WTC11 (cell line): ENCODE measurements around the gene CTIF. TPM values are rescaled to one million over a fixed set of nuclear protein-coding genes. Genes with fewer than 3 reads are reported as not detected.

Source experiments
- ATAC-seq: fragments of 200-7000 bp; cut with Tn5 transposase; 2 replicates; pipeline ENCODE4 v1.10.0; 2021; ENCODE audit warnings: mild to moderate bottlenecking, moderate library complexity
- CTCF ChIA-PET: fragments of 300-600 bp; sonication (Branson Sonifier 250); formaldehyde crosslinking; loops from one replicate; lab custom pipeline; 2021; ENCODE audit warnings: antibody characterized with exemption; lab: Charles Lee
- POLR2A ChIA-PET: fragments of 350-600 bp; sonication (Branson Sonifier 250); formaldehyde crosslinking; loops from one replicate; lab custom pipeline; 2021; ENCODE audit warnings: antibody characterized with exemption; lab: Charles Lee
- DNase-seq: peaks from one replicate; pipeline ENCODE4 v3.0.0; 2021; ENCODE audit warnings: low spot score
- H3K27ac Mint-ChIP-seq: 2 replicates; pipeline ENCODE4 v1.8.0; 2021; ENCODE audit warnings: mixed read lengths
- H3K27me3 Mint-ChIP-seq: 2 replicates; pipeline ENCODE4 v1.8.0; 2021; ENCODE audit warnings: low read depth, mild to moderate bottlenecking, moderate library complexity, mixed read lengths
- H3K36me3 Mint-ChIP-seq: 2 replicates; pipeline ENCODE4 v1.8.0; 2021; ENCODE audit warnings: mixed read lengths
- H3K4me1 Mint-ChIP-seq: 2 replicates; pipeline ENCODE4 v1.8.0; 2022; ENCODE audit warnings: mixed read lengths
- H3K4me3 Mint-ChIP-seq: 2 replicates; pipeline ENCODE4 v1.8.0; 2021; ENCODE audit warnings: mild to moderate bottlenecking, moderate library complexity, mixed read lengths
- H3K9me3 Mint-ChIP-seq: 2 replicates; pipeline ENCODE4 v1.8.0; 2021; ENCODE audit warnings: mixed read lengths
- CBFB ChIP-seq: sonication (generic); formaldehyde crosslinking; IDR thresholded peaks from 2 replicates; pipeline ENCODE4 v1.8.1; 2022; ENCODE audit warnings: mild to moderate bottlenecking, low read depth, missing genetic modification reagents
- CREB1 ChIP-seq: sonication (generic); formaldehyde crosslinking; IDR thresholded peaks from 2 replicates; pipeline ENCODE4 v1.8.0; 2023; ENCODE audit warnings: mild to moderate bottlenecking, missing genetic modification reagents
- E2F5 ChIP-seq: sonication (generic); formaldehyde crosslinking; IDR thresholded peaks from 2 replicates; pipeline ENCODE4 v1.8.1; 2022; ENCODE audit warnings: mild to moderate bottlenecking, moderate library complexity, missing genetic modification reagents
- HMGXB4 ChIP-seq: sonication (generic); formaldehyde crosslinking; IDR thresholded peaks from 2 replicates; pipeline ENCODE4 v1.8.1; 2023; ENCODE audit warnings: mild to moderate bottlenecking, moderate library complexity, missing genetic modification reagents
- JUN ChIP-seq: sonication (generic); formaldehyde crosslinking; IDR thresholded peaks from 2 replicates; pipeline ENCODE4 v1.8.0; 2023; ENCODE audit warnings: mild to moderate bottlenecking, missing genetic modification reagents
- NFE2L1 ChIP-seq: sonication (generic); formaldehyde crosslinking; IDR thresholded peaks from 2 replicates; pipeline ENCODE4 v1.8.1; 2023; ENCODE audit warnings: missing genetic modification reagents
- NFYB ChIP-seq: sonication (generic); formaldehyde crosslinking; conservative IDR thresholded peaks from 2 replicates; pipeline ENCODE4 v1.8.0; 2022; ENCODE audit warnings: low read depth, missing genetic modification reagents
- NR2C2 ChIP-seq: sonication (generic); formaldehyde crosslinking; IDR thresholded peaks from 2 replicates; pipeline ENCODE4 v1.8.0; 2022; ENCODE audit warnings: mild to moderate bottlenecking, missing genetic modification reagents
- RORB ChIP-seq: fragments of 250-450 bp; sonication (Bioruptor Pico); IDR thresholded peaks from 2 replicates; pipeline ENCODE4 v1.9.0; 2021; ENCODE audit warnings: mild to moderate bottlenecking
- TCF7 ChIP-seq: sonication (generic); formaldehyde crosslinking; IDR thresholded peaks from 2 replicates; pipeline ENCODE4 v1.8.0; 2022; ENCODE audit warnings: mild to moderate bottlenecking, low read depth, missing genetic modification reagents, moderate library complexity
- ZNF121 ChIP-seq: sonication (generic); formaldehyde crosslinking; IDR thresholded peaks from 2 replicates; pipeline ENCODE4 v1.8.0; 2023; ENCODE audit warnings: missing genetic modification reagents
- ZNF219 ChIP-seq: sonication (generic); formaldehyde crosslinking; IDR thresholded peaks from 2 replicates; pipeline ENCODE4 v1.8.0; 2023; ENCODE audit warnings: missing genetic modification reagents, mild to moderate bottlenecking, borderline replicate concordance
- ZNF232 ChIP-seq: sonication (generic); formaldehyde crosslinking; IDR thresholded peaks from 2 replicates; pipeline ENCODE4 v1.8.0; 2022; ENCODE audit warnings: mild to moderate bottlenecking, missing genetic modification reagents
- ZNF263 ChIP-seq: sonication (generic); formaldehyde crosslinking; IDR thresholded peaks from 2 replicates; pipeline ENCODE4 v1.8.1; 2022; ENCODE audit warnings: low read depth, mild to moderate bottlenecking, moderate library complexity, missing genetic modification reagents
- ZNF532 ChIP-seq: fragments of 250-450 bp; sonication (Bioruptor Pico); IDR thresholded peaks from 2 replicates; pipeline ENCODE4 v1.9.0; 2021; ENCODE audit warnings: mild to moderate bottlenecking, borderline replicate concordance
- ZNF671 ChIP-seq: fragments of 250-450 bp; sonication (Bioruptor Pico); IDR thresholded peaks from 2 replicates; pipeline ENCODE4 v1.8.0; 2021; ENCODE audit warnings: mild to moderate bottlenecking
- total RNA-seq: library from RNA; stranded (reverse); gene quantifications from 3 replicates; pipeline ENCODE4 v1.2.3, GENCODE V29; 2021

The CTIF gene
- total RNA-seq, 1 experiment from 2014 or later, result 28.5 TPM

- TF ChIP-seq ZNF532 (CRISPR knock-in tag), result no peak
- TF ChIP-seq CREB1 (CRISPR knock-in tag), result no peak
- no peak for TF ChIP-seq ZNF263 (CRISPR knock-in tag)
These were observed 266.2 kb downstream of the CTIF start (continued) for GRCh38 chr18:48804856-48805610.

GRCh38 chr18:48805826-48806535 lies 267.1 kb downstream of the CTIF start:
- ChIA-PET CTCF (no interaction called here), POLR2A (no interaction called here)
- no peaks in the 10 kb centered on the region for H3K4me1 Mint-ChIP-seq
- H3K27me3 Mint-ChIP-seq, result no peaks in the 10 kb centered on the region
- peak; percentile 6 for DNase-seq
- H3K9me3 Mint-ChIP-seq, result no peaks in the 10 kb centered on the region
- no peak overlapping the region; the same call in 1 of the 2 replicates for H3K27ac Mint-ChIP-seq
- no peak for ATAC-seq
- H3K36me3 Mint-ChIP-seq, result no peaks in the 10 kb centered on the region; the same call in 1 of the 2 replicates
- TF ChIP-seq ZNF121 (CRISPR knock-in tag) (no peak), NR2C2 (no peak)
- no peak overlapping the region for H3K4me3 Mint-ChIP-seq

GRCh38 chr18:48806551-48807261 lies 267.9 kb downstream of the CTIF start:
- H3K4me3 Mint-ChIP-seq, result no peak overlapping the region
- H3K27ac Mint-ChIP-seq, result no peak overlapping the region
- POLR2A ChIA-PET, result no interaction called here
- ATAC-seq (no peak; the same call in 1 of the 2 replicates), DNase-seq (peak; percentile 7)
- no peaks in the 10 kb centered on the region for H3K4me1 Mint-ChIP-seq
- no peaks in the 10 kb centered on the region for H3K9me3 Mint-ChIP-seq
- no peaks in the 10 kb centered on the region for H3K27me3 Mint-ChIP-seq
- no peak for TF ChIP-seq ZNF671 (CRISPR knock-in tag)
- TF ChIP-seq TCF7, result no peak
- no peak for TF ChIP-seq JUN (CRISPR knock-in tag)
- no peaks in the 10 kb centered on the region; the same call in 1 of the 2 replicates for H3K36me3 Mint-ChIP-seq
- CTCF ChIA-PET, result interaction anchor here (0.9 kb wide), 1 partner anchor 16 kb away, joined by 3 read pairs; no protein-coding TSS in a partner anchor

- Mint-ChIP-seq H3K27me3 (no peaks in the 10 kb centered on the region), H3K36me3 (no peaks in the 10 kb centered on the region; the same call in 1 of the 2 replicates), H3K27ac (no peak overlapping the region), H3K4me1 (no peaks in the 10 kb centered on the region), H3K4me3 (no peak overlapping the region), H3K9me3 (no peaks in the 10 kb centered on the region)
- no peak for DNase-seq
- CTCF ChIA-PET, result no interaction called here
- ATAC-seq, result no peak
- POLR2A ChIA-PET, result no interaction called here
- TF ChIP-seq NFE2L1 (CRISPR knock-in tag) (no peak), ZNF532 (CRISPR knock-in tag) (no peak), ZNF232 (CRISPR knock-in tag) (no peak), RORB (CRISPR knock-in tag) (no peak), CBFB (CRISPR knock-in tag) (no peak), NFYB (CRISPR knock-in tag) (no peak), E2F5 (CRISPR knock-in tag) (no peak), ZNF263 (CRISPR knock-in tag) (no peak), ZNF219 (CRISPR knock-in tag) (no peak), HMGXB4 (CRISPR knock-in tag) (no peak)
These were observed 269.6 kb downstream of the CTIF start for GRCh38 chr18:48808476-48808875.
